GM12891 (cell line): ENCODE measurements around the gene REG3A.

Experiments used
- PAX5 ChIP-seq: IDR thresholded peaks from 2 replicates; pipeline ENCODE4 v1.6.1; 2011; ENCODE audit warnings: low read length, moderate library complexity, mild to moderate bottlenecking; ENCODE audit not compliant: insufficient read depth, severe bottlenecking
- POLR2A ChIP-seq: IDR thresholded peaks from 2 replicates; pipeline ENCODE4 v1.6.1; 2011; ENCODE audit warnings: low read depth, low read length, control low read depth
- POLR2AphosphoS5 ChIP-seq: IDR thresholded peaks from 2 replicates; pipeline ENCODE4 v1.6.1; 2011; ENCODE audit warnings: low read depth, low read length, control low read depth
- POU2F2 ChIP-seq: IDR thresholded peaks from 2 replicates; pipeline ENCODE4 v1.6.1; 2011; ENCODE audit warnings: low read depth, mild to moderate bottlenecking, control low read depth, low read length, moderate library complexity
- SPI1 ChIP-seq: IDR thresholded peaks from 2 replicates; pipeline ENCODE4 v1.6.1; 2011; ENCODE audit warnings: low read depth, low read length, control low read depth
- TAF1 ChIP-seq: IDR thresholded peaks from 2 replicates; pipeline ENCODE4 v1.6.1; 2011; ENCODE audit warnings: low read depth, low read length, control low read depth

DNA sequence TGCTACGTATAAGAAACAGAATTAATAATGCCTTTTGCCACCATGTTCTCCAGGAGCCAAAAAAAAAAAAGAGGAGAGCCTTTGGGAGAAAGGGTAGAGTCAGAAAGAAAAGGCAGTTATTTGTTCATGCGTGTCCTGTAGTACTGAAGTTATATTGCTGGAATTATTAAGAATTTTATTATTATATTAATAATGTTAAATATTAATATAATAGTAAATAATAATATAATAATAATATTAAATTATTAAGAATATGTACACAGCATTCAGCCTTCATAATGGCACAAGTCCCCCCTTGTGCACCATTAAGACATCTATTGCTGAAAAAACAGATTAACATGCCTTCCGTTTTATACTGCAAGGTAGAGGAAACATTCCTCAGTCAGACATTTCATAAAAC lies 31.1 kb downstream of the REG3A start:
- TF ChIP-seq TAF1 (no peak), POLR2A (no peak), POLR2AphosphoS5 (no peak), SPI1 (no peak), PAX5 (no peak), POU2F2 (no peak)
